Erythroblast (primary cell): ENCODE results near the gene HSDL1.

ENCODE experiments used
- GATA1 ChIP-seq: IDR thresholded peaks from 2 replicates; pipeline ENCODE4 v1.6.1; 2011; ENCODE audit warnings: low read depth, mild to moderate bottlenecking, control low read depth, low read length, moderate library complexity
- POLR2A ChIP-seq: IDR thresholded peaks from 2 replicates; pipeline ENCODE4 v1.6.1; 2011; ENCODE audit warnings: mild to moderate bottlenecking, low read length

GRCh38 chr16:84179612-84180320 lies 34.8 kb upstream of the HSDL1 start:
- TF ChIP-seq POLR2A (no peak), GATA1 (no peak)
